ENCODE data around the gene DNMT1.

The DNMT1 gene

DNA sequence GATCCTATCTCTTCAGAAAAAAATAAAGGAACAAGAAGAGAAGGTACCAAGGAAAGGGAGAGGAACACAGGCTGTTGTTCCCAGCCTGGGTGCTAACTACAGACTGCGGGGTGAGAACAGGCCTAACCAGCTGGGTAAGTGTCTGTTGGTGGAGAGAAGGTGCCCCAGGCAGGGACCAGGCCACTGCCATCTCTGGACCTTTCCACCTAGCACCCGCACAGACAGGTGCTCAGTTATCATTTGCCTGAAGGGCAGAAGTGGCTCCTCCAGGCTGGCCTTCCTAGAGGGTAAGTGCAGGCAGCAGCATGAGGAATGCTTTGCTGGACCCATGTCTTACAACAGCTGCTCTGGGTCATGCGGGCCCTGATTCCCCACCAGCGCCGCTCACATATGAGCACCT, 10.1 kb downstream of the DNMT1 start (continued):
- TF ChIP-seq, protein P1, sequence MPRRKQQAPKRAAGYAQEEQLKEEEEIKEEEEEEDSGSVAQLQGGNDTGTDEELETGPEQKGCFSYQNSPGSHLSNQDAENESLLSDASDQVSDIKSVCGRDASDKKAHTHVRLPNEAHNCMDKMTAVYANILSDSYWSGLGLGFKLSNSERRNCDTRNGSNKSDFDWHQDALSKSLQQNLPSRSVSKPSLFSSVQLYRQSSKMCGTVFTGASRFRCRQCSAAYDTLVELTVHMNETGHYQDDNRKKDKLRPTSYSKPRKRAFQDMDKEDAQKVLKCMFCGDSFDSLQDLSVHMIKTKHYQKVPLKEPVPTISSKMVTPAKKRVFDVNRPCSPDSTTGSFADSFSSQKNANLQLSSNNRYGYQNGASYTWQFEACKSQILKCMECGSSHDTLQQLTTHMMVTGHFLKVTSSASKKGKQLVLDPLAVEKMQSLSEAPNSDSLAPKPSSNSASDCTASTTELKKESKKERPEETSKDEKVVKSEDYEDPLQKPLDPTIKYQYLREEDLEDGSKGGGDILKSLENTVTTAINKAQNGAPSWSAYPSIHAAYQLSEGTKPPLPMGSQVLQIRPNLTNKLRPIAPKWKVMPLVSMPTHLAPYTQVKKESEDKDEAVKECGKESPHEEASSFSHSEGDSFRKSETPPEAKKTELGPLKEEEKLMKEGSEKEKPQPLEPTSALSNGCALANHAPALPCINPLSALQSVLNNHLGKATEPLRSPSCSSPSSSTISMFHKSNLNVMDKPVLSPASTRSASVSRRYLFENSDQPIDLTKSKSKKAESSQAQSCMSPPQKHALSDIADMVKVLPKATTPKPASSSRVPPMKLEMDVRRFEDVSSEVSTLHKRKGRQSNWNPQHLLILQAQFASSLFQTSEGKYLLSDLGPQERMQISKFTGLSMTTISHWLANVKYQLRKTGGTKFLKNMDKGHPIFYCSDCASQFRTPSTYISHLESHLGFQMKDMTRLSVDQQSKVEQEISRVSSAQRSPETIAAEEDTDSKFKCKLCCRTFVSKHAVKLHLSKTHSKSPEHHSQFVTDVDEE (CRISPR knock-in tag; IDR thresholded peaks at IDR 0.05), result no peak
- no peak for TF ChIP-seq BACH2 (CRISPR knock-in tag; IDR thresholded peaks at IDR 0.05; ENCODE audit: borderline replicate concordance)
- no peak for TF ChIP-seq ZNF70 (CRISPR knock-in tag; IDR thresholded peaks at IDR 0.05)
- no peak for TF ChIP-seq ESRRG (CRISPR knock-in tag; IDR thresholded peaks at IDR 0.05)
- TF ChIP-seq ZC3H10 (CRISPR knock-in tag; IDR thresholded peaks at IDR 0.05), result no peak
- TF ChIP-seq, protein P2, sequence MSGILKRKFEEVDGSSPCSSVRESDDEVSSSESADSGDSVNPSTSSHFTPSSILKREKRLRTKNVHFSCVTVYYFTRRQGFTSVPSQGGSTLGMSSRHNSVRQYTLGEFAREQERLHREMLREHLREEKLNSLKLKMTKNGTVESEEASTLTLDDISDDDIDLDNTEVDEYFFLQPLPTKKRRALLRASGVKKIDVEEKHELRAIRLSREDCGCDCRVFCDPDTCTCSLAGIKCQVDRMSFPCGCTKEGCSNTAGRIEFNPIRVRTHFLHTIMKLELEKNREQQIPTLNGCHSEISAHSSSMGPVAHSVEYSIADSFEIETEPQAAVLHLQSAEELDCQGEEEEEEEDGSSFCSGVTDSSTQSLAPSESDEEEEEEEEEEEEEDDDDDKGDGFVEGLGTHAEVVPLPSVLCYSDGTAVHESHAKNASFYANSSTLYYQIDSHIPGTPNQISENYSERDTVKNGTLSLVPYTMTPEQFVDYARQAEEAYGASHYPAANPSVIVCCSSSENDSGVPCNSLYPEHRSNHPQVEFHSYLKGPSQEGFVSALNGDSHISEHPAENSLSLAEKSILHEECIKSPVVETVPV (CRISPR knock-in tag; IDR thresholded peaks at IDR 0.05), result no peak
- TF ChIP-seq, protein P3, sequence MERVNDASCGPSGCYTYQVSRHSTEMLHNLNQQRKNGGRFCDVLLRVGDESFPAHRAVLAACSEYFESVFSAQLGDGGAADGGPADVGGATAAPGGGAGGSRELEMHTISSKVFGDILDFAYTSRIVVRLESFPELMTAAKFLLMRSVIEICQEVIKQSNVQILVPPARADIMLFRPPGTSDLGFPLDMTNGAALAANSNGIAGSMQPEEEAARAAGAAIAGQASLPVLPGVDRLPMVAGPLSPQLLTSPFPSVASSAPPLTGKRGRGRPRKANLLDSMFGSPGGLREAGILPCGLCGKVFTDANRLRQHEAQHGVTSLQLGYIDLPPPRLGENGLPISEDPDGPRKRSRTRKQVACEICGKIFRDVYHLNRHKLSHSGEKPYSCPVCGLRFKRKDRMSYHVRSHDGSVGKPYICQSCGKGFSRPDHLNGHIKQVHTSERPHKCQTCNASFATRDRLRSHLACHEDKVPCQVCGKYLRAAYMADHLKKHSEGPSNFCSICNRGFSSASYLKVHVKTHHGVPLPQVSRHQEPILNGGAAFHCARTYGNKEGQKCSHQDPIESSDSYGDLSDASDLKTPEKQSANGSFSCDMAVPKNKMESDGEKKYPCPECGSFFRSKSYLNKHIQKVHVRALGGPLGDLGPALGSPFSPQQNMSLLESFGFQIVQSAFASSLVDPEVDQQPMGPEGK (CRISPR knock-in tag; IDR thresholded peaks at IDR 0.05; ENCODE audit: borderline replicate concordance), result no peak
- TF ChIP-seq TCF4 (CRISPR knock-in tag; IDR thresholded peaks at IDR 0.05; ENCODE audit: borderline replicate concordance), result no peak
- no peak for TF ChIP-seq ISL1 (CRISPR knock-in tag; IDR thresholded peaks at IDR 0.05)
- TF ChIP-seq ZFP3 (CRISPR knock-in tag; IDR thresholded peaks at IDR 0.05), result no peak

DNA sequence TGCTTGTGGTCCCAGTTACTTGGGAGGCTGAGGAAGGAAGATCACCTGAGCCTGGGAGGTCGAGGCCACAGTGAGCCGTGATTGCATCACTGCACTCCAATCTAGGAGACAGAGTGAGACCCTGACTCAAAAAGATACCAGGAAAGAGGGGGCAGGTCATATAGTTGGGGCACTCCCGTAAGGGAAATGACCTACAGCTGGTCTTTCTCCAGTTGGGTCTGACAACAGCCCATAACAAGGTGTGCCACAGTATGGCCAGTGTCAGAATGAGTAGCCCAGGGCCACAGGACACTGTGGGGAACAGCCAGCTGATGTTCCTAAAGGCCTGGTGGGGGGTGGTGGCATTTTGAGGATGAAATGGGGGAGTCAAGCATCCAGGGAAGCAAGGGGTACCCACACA, 10.8 kb downstream of the DNMT1 start:
- ATAC-seq, result no peak
- no peak for TF ChIP-seq TCF4 (CRISPR knock-in tag; IDR thresholded peaks at IDR 0.05; ENCODE audit: borderline replicate concordance)
- TF ChIP-seq ZNF565 (CRISPR knock-in tag; conservative IDR thresholded peaks at IDR 0.05; ENCODE audit: low read depth), result no peak
- TF ChIP-seq, protein P1 (CRISPR knock-in tag; IDR thresholded peaks at IDR 0.05), result no peak
- no peak for TF ChIP-seq ZNF70 (CRISPR knock-in tag; IDR thresholded peaks at IDR 0.05)
- TF ChIP-seq ISL1 (CRISPR knock-in tag; IDR thresholded peaks at IDR 0.05), result no peak
- TF ChIP-seq, protein P4, sequence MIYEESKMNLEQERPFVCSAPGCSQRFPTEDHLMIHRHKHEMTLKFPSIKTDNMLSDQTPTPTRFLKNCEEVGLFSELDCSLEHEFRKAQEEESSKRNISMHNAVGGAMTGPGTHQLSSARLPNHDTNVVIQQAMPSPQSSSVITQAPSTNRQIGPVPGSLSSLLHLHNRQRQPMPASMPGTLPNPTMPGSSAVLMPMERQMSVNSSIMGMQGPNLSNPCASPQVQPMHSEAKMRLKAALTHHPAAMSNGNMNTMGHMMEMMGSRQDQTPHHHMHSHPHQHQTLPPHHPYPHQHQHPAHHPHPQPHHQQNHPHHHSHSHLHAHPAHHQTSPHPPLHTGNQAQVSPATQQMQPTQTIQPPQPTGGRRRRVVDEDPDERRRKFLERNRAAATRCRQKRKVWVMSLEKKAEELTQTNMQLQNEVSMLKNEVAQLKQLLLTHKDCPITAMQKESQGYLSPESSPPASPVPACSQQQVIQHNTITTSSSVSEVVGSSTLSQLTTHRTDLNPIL (CRISPR knock-in tag; IDR thresholded peaks at IDR 0.05; ENCODE audit: low read depth), result no peak
- TF ChIP-seq BACH2 (CRISPR knock-in tag; IDR thresholded peaks at IDR 0.05; ENCODE audit: borderline replicate concordance), result no peak
- TF ChIP-seq, protein P2 (CRISPR knock-in tag; IDR thresholded peaks at IDR 0.05), result no peak

DNA sequence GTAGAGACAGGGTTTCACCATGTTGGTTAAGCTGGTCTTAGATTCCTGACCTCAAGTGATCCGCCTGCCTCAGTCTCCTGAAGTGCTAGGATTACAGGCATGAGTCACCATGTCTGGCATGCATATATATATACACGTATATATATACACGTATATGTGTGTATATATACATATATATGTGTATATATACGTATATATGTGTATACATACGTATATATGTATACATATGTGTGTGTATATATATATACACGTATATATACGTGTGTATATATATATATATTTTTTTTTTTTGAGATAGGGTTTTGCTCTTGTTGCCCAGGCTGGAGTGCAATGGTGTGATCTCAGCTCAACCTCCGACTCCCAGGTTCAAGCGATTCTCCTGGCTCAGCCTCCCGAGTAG, 11.9 kb downstream of the DNMT1 start:
- no peak for ATAC-seq
- no peak for TF ChIP-seq OSR1 (CRISPR knock-in tag; IDR thresholded peaks at IDR 0.05)
- TF ChIP-seq TCF4 (CRISPR knock-in tag; IDR thresholded peaks at IDR 0.05; ENCODE audit: borderline replicate concordance), result no peak
- TF ChIP-seq ZNF70 (CRISPR knock-in tag; IDR thresholded peaks at IDR 0.05), result no peak

DNA sequence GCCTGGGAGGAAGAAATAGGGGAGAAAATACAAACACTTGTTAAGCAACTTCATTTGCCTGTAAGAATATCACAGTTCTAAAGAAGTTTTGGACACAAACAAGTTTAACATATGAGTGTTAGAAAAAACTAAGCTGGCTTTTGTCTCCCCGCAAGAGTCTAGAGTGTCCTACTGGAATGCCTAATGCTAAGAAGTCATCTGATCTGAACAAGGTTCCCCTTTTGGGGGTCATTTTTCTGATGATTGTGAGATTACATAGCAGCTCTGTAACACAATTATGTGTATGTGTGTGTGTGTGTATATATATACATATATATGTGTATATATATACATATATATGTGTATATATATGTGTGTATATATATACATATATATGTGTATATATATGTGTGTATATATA, 12.7 kb downstream of the DNMT1 start:
- no peak for TF ChIP-seq TOX (CRISPR knock-in tag; IDR thresholded peaks at IDR 0.05; ENCODE audit: borderline replicate concordance)
- no peak for TF ChIP-seq SNAI2 (CRISPR knock-in tag; IDR thresholded peaks at IDR 0.05)
- TF ChIP-seq ARNTL (CRISPR knock-in tag; IDR thresholded peaks at IDR 0.05; ENCODE audit: borderline replicate concordance, low read depth), result no peak
- no peak for TF ChIP-seq ZNF565 (CRISPR knock-in tag; conservative IDR thresholded peaks at IDR 0.05; ENCODE audit: low read depth)
- no peak for TF ChIP-seq RARB (CRISPR knock-in tag; IDR thresholded peaks at IDR 0.05)
- TF ChIP-seq CSDC2 (CRISPR knock-in tag; IDR thresholded peaks at IDR 0.05), result no peak
- TF ChIP-seq, protein P1 (CRISPR knock-in tag; IDR thresholded peaks at IDR 0.05), result no peak
- TF ChIP-seq PPARA (CRISPR knock-in tag; IDR thresholded peaks at IDR 0.05; ENCODE audit: borderline replicate concordance), result no peak
- no peak for ATAC-seq

Data from SK-N-SH treated with all-trans-retinoic acid at 6 μM for 48 hours (cell line).